Nephron progenitor cell (in vitro differentiated cells): ENCODE results near the gene KDM2B.
A peak's percentile ranks its signal among the peaks of the same experiment; 100 is the strongest.

Source experiments
- DNase-seq: peaks from one replicate; pipeline ENCODE4 v3.0.0; 2021
- H3K27ac Mint-ChIP-seq: 2 replicates; pipeline ENCODE4 v1.8.0; 2021; ENCODE audit warnings: mild to moderate bottlenecking, moderate library complexity, mixed read lengths
- H3K27me3 Mint-ChIP-seq: 2 replicates; pipeline ENCODE4 v1.8.0; 2021; ENCODE audit warnings: mild to moderate bottlenecking, low read depth, mixed read lengths; ENCODE audit not compliant: poor library complexity
- H3K36me3 Mint-ChIP-seq: 2 replicates; pipeline ENCODE4 v1.8.0; 2021; ENCODE audit warnings: low read depth, mixed read lengths
- H3K4me1 Mint-ChIP-seq: 2 replicates; pipeline ENCODE4 v1.8.0; 2021; ENCODE audit warnings: mixed read lengths
- H3K4me3 Mint-ChIP-seq: 2 replicates; pipeline ENCODE4 v1.8.0; 2021; ENCODE audit warnings: mild to moderate bottlenecking, moderate library complexity, mixed read lengths
- H3K9me3 Mint-ChIP-seq: 2 replicates; pipeline ENCODE4 v1.8.0; 2021; ENCODE audit warnings: mild to moderate bottlenecking, moderate library complexity, mixed read lengths
- CTCF ChIP-seq: fragments of 200-600 bp; sonication (generic); IDR thresholded peaks from 2 replicates; pipeline ENCODE4 v1.5.0; 2021; ENCODE audit warnings: antibody characterized with exemption

KDM2B gene

DNA sequence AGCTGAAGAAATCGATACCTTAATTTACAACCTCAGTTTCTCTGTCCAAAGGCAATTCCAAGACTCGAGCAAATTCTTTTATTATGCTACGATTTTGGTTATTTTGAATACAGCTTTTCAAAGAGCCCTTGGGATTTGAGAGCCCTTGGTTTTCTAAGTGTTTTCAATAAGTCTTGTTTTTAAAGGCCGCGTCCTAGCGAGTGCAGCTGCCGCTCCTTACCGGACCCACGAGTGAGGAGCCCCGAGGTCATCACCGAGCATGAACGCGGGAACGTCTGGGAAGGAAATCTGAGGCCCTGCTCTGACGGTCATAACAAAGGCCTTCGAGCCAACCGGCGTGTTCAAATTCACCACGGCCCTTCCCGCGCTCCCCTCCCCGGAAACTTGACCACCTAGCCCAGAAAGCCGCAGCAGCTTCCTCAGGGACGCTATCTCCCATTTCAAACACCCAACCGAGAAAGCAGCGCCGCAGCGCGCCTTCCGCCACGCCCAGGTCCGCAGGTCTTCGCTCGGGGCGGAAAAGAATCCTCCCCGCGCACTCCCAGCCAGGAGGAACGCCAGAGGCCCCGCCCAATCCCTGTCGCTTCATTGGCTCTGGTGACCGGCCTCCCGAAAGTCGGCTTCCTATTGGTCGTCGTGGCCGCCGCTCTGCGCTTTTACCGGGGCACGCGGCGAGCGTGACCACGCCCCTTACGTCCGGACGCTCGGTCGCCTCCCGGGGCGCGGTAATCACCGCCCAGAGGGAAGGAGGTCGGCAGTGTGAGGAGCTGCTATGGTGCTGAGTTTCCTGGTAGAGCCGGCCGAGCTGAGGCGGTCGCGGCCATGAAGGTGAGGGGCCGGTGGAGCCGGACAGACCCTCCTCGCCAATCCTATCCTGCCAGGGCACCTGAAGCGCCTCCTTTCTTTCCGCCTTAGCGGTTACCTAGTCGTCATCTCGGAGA, 181.2 kb downstream of the KDM2B start, which contains the start of gene RNF34:
RNF34 (plus strand) TSS at position 728 of the 941 bp plus-strand sequence; CDS start at position 823, 95 bp downstream.
- no peak for TF ChIP-seq CTCF
- peaks cover 2% of the 10 kb centered on the region for H3K27me3 Mint-ChIP-seq
- H3K9me3 Mint-ChIP-seq: peaks cover 4% of the 10 kb centered on the region
- peaks cover 39% of the 10 kb centered on the region for H3K4me1 Mint-ChIP-seq
- DNase-seq: peak; percentile 99
- peaks cover 15% of the 10 kb centered on the region for H3K36me3 Mint-ChIP-seq
- H3K4me3 Mint-ChIP-seq: peak within 1 kb of the TSS; percentile 89
- H3K27ac Mint-ChIP-seq: peak within 1 kb of the TSS; percentile 97

GRCh38 chr12:121398355-121398754, 182.5 kb downstream of the KDM2B start:
- Mint-ChIP-seq H3K9me3 (peaks cover 4% of the 10 kb centered on the region), H3K27me3 (peaks cover 4% of the 10 kb centered on the region), H3K4me1 (peaks cover 39% of the 10 kb centered on the region), H3K36me3 (peaks cover 7% of the 10 kb centered on the region), H3K4me3 (peak overlapping the region; percentile 89), H3K27ac (no peak overlapping the region)
- no peak for DNase-seq
- TF ChIP-seq CTCF: no peak

GRCh38 chr12:121397521-121397920, 183.3 kb downstream of the KDM2B start:
- H3K27ac Mint-ChIP-seq: no peak overlapping the region

GRCh38 chr12:121392325-121392716, 188.5 kb downstream of the KDM2B start:
- TF ChIP-seq CTCF: no peak
- DNase-seq: no peak
- H3K27me3 Mint-ChIP-seq: peaks cover 13% of the 10 kb centered on the region
- H3K4me1 Mint-ChIP-seq: no peaks in the 10 kb centered on the region
- no peak overlapping the region for H3K27ac Mint-ChIP-seq
- no peaks in the 10 kb centered on the region for H3K36me3 Mint-ChIP-seq
- no peak overlapping the region for H3K4me3 Mint-ChIP-seq
- H3K9me3 Mint-ChIP-seq: no peaks in the 10 kb centered on the region

More at GRCh38 chr12:121397521-121397920, 183.3 kb downstream of the KDM2B start:
- peaks cover 7% of the 10 kb centered on the region for H3K27me3 Mint-ChIP-seq
- TF ChIP-seq CTCF: no peak
- DNase-seq: no peak
- peaks cover 4% of the 10 kb centered on the region for H3K9me3 Mint-ChIP-seq
- peaks cover 35% of the 10 kb centered on the region for H3K4me1 Mint-ChIP-seq
- H3K36me3 Mint-ChIP-seq: peaks cover 1% of the 10 kb centered on the region
- H3K4me3 Mint-ChIP-seq: no peak overlapping the region

GRCh38 chr12:121391619-121392324, 189.1 kb downstream of the KDM2B start:
- no peak for TF ChIP-seq CTCF
- Mint-ChIP-seq H3K4me3 (no peak overlapping the region), H3K36me3 (no peaks in the 10 kb centered on the region), H3K27me3 (peaks cover 13% of the 10 kb centered on the region), H3K27ac (no peak overlapping the region), H3K4me1 (no peaks in the 10 kb centered on the region), H3K9me3 (no peaks in the 10 kb centered on the region)
- no peak for DNase-seq
